Progenitor cell of endocrine pancreas (in vitro differentiated cells): ENCODE measurements around the gene MAGEA4. TPM values are rescaled to one million over a fixed set of nuclear protein-coding genes. Genes with fewer than 3 reads are reported as not detected.

Experiments used
- DNase-seq: peaks from one replicate; pipeline ENCODE4 v3.0.0; 2021; ENCODE audit warnings: low spot score; ENCODE audit not compliant: unreplicated experiment
- H3K27ac Mint-ChIP-seq: 2 replicates; pipeline ENCODE4 v1.8.0; 2021; ENCODE audit warnings: mild to moderate bottlenecking, moderate library complexity, mixed read lengths
- H3K27me3 Mint-ChIP-seq: 2 replicates; pipeline ENCODE4 v1.8.0; 2021; ENCODE audit warnings: mixed read lengths
- H3K36me3 Mint-ChIP-seq: 2 replicates; pipeline ENCODE4 v1.8.0; 2022; ENCODE audit warnings: mixed read lengths; ENCODE audit not compliant: insufficient read depth
- H3K4me1 Mint-ChIP-seq: 2 replicates; pipeline ENCODE4 v1.8.0; 2021; ENCODE audit warnings: low read depth, mixed read lengths
- H3K4me3 Mint-ChIP-seq: 2 replicates; pipeline ENCODE4 v1.8.0; 2021; ENCODE audit warnings: low read depth, mild to moderate bottlenecking, moderate library complexity, mixed read lengths
- H3K9me3 Mint-ChIP-seq: 2 replicates; pipeline ENCODE4 v1.8.0; 2021; ENCODE audit warnings: low read depth, mixed read lengths
- total RNA-seq: library from RNA; stranded (reverse); gene quantifications from 2 replicates; pipeline ENCODE4 v1.2.1, GENCODE V29; 2021
- TF ChIP-seq, protein P1 (sequence below): fragments of 200-600 bp; sonication (generic); IDR thresholded peaks from one replicate; pipeline ENCODE4 v1.5.0; 2021; ENCODE audit warnings: antibody characterized with exemption, mild to moderate bottlenecking; ENCODE audit not compliant: unreplicated experiment

MAGEA4 gene
- total RNA-seq, 1 donor from 2014 or later: not detected

DNA sequence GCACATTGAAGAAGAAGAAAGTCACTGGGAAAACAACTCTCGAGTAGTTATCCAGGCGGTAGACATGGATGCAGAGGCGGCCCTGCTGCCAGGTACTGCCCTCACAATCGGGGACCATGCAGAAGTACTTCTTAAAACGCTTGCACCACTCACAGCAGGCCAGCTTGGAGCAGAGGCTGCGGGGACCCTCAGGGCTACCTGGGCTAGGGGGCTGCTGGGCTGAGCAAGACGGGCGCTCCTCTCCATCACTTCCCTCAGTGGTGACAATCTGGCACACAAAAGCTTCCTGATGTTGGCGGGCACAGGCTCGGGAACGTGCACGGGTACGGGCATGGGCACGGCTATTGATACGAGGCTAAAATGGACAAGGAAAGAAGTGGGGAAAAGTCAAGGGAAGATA lies 42.0 kb downstream of the MAGEA4 start:
- no peak overlapping the region for H3K27ac Mint-ChIP-seq
- H3K4me3 Mint-ChIP-seq: no peak overlapping the region
- H3K9me3 Mint-ChIP-seq: peaks cover 17% of the 10 kb centered on the region
- H3K4me1 Mint-ChIP-seq: no peaks in the 10 kb centered on the region
- H3K27me3 Mint-ChIP-seq: no peaks in the 10 kb centered on the region
- no peak for DNase-seq
- TF ChIP-seq, protein P1, sequence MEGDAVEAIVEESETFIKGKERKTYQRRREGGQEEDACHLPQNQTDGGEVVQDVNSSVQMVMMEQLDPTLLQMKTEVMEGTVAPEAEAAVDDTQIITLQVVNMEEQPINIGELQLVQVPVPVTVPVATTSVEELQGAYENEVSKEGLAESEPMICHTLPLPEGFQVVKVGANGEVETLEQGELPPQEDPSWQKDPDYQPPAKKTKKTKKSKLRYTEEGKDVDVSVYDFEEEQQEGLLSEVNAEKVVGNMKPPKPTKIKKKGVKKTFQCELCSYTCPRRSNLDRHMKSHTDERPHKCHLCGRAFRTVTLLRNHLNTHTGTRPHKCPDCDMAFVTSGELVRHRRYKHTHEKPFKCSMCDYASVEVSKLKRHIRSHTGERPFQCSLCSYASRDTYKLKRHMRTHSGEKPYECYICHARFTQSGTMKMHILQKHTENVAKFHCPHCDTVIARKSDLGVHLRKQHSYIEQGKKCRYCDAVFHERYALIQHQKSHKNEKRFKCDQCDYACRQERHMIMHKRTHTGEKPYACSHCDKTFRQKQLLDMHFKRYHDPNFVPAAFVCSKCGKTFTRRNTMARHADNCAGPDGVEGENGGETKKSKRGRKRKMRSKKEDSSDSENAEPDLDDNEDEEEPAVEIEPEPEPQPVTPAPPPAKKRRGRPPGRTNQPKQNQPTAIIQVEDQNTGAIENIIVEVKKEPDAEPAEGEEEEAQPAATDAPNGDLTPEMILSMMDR: no peak
- no peaks in the 10 kb centered on the region for H3K36me3 Mint-ChIP-seq

DNA sequence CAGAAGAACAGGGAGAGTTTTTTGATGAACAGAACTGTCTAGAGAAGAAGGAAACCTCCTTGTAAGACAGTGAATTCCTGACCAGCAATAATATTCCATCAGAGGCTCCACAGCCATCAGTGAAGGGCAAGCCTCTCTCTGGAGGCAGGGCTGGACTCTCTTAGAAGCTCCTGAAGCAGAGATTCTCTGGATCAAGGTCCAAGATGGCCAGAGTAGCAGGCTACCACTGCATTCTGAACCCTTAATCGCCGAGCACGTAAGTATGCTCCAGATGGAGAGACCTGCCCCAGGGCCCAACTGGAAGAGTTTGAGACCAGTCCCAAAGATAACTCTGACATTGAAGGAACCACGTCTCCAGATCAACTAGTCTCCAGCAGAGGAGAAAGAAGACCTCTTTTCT lies 45.4 kb downstream of the MAGEA4 start:
- H3K27me3 Mint-ChIP-seq: no peaks in the 10 kb centered on the region
- DNase-seq: no peak
- H3K4me3 Mint-ChIP-seq: no peak overlapping the region
- H3K9me3 Mint-ChIP-seq: peaks cover 33% of the 10 kb centered on the region
- H3K36me3 Mint-ChIP-seq: no peaks in the 10 kb centered on the region
- no peaks in the 10 kb centered on the region for H3K4me1 Mint-ChIP-seq
- TF ChIP-seq, protein P1: no peak
- H3K27ac Mint-ChIP-seq: no peak overlapping the region

GRCh38 chrX:151962034-151962433 lies 49.3 kb downstream of the MAGEA4 start:
- TF ChIP-seq, protein P1: no peak
- no peak for DNase-seq
- Mint-ChIP-seq H3K36me3 (no peaks in the 10 kb centered on the region), H3K27me3 (no peaks in the 10 kb centered on the region), H3K27ac (no peak overlapping the region), H3K4me3 (no peak overlapping the region), H3K4me1 (no peaks in the 10 kb centered on the region), H3K9me3 (peaks cover 26% of the 10 kb centered on the region)

GRCh38 chrX:151966236-151966635 lies 53.5 kb downstream of the MAGEA4 start:
- H3K27me3 Mint-ChIP-seq: no peaks in the 10 kb centered on the region
- TF ChIP-seq, protein P1: no peak
- no peak overlapping the region for H3K27ac Mint-ChIP-seq
- no peak overlapping the region for H3K4me3 Mint-ChIP-seq
- H3K9me3 Mint-ChIP-seq: peaks cover 27% of the 10 kb centered on the region
- no peaks in the 10 kb centered on the region for H3K4me1 Mint-ChIP-seq
- H3K36me3 Mint-ChIP-seq: no peaks in the 10 kb centered on the region
- no peak for DNase-seq

GRCh38 chrX:151970027-151970426 lies 57.3 kb downstream of the MAGEA4 start:
- Mint-ChIP-seq H3K27ac (no peak overlapping the region), H3K9me3 (peaks cover 19% of the 10 kb centered on the region), H3K36me3 (no peaks in the 10 kb centered on the region), H3K4me3 (no peak overlapping the region), H3K27me3 (peaks cover 20% of the 10 kb centered on the region), H3K4me1 (no peaks in the 10 kb centered on the region)
- TF ChIP-seq, protein P1: no peak
- no peak for DNase-seq
